ENCODE measurements around the gene KCNAB2.

Gene KCNAB2

DNA sequence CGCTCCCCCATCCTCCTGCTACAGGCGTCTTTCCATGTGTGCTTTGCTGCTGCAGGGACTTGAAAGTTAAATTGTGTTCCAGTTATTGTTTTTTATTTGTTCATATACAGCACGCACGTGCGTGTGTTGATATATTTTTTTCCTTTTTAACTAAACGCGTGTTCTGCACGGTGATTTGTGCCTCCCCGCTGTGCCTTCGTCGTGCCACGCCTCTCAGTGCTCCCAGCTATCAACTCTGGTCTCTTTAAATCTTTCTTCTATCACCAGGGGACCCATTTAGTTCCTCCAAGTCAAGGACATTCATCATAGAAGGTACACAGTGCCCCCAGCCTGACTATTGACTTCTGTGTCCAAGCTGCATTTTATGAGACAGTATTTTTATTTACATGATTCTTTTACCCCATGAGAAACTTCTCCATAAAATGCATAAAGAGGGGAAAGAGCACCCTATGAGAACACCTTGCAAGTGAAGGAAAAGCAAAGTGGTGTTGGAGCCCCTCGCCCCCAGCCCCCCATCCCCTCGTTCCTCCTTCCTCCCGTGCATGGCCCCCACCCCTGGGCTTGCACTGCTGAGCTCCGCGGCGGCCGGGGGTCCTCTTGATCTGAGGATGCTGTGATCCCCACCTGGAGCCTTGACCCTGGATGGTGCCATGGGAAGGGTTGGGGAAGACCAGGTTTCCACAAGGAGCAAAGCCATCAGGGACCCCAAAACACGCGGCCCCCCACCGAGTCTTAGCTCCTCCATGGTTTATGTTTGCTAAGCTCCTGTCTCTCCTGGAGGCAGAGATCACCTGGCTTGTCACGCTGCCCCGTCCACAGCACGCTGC lies 45.5 kb downstream of the KCNAB2 start:
- Histone ChIP-seq H3K27ac (replicated peaks) (no peak overlapping the region), H3K27me3 (ENCODE audit: insufficient read depth, poor library complexity, severe bottlenecking) (no peaks in the 10 kb centered on the region), H3K4me3 (replicated peaks; ENCODE audit: insufficient read depth, low read length) (no peak overlapping the region)
- no peak for DNase-seq (ENCODE audit: low read depth in 1 of 2, low spot score in 1 of 2)
- TF ChIP-seq GABPA (IDR thresholded peaks at IDR 0.05; ENCODE audit: low read depth) (no peak), SPI1 (IDR thresholded peaks at IDR 0.05; ENCODE audit: borderline replicate concordance, low read depth) (no peak), POLR2AphosphoS5 (IDR thresholded peaks at IDR 0.05; ENCODE audit: low read depth) (no peak)
- TF ChIP-seq, protein P1, sequence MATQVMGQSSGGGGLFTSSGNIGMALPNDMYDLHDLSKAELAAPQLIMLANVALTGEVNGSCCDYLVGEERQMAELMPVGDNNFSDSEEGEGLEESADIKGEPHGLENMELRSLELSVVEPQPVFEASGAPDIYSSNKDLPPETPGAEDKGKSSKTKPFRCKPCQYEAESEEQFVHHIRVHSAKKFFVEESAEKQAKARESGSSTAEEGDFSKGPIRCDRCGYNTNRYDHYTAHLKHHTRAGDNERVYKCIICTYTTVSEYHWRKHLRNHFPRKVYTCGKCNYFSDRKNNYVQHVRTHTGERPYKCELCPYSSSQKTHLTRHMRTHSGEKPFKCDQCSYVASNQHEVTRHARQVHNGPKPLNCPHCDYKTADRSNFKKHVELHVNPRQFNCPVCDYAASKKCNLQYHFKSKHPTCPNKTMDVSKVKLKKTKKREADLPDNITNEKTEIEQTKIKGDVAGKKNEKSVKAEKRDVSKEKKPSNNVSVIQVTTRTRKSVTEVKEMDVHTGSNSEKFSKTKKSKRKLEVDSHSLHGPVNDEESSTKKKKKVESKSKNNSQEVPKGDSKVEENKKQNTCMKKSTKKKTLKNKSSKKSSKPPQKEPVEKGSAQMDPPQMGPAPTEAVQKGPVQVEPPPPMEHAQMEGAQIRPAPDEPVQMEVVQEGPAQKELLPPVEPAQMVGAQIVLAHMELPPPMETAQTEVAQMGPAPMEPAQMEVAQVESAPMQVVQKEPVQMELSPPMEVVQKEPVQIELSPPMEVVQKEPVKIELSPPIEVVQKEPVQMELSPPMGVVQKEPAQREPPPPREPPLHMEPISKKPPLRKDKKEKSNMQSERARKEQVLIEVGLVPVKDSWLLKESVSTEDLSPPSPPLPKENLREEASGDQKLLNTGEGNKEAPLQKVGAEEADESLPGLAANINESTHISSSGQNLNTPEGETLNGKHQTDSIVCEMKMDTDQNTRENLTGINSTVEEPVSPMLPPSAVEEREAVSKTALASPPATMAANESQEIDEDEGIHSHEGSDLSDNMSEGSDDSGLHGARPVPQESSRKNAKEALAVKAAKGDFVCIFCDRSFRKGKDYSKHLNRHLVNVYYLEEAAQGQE (IDR thresholded peaks at IDR 0.05; ENCODE audit: insufficient replicate concordance, low read depth): no peak
- TF ChIP-seq, protein P2, sequence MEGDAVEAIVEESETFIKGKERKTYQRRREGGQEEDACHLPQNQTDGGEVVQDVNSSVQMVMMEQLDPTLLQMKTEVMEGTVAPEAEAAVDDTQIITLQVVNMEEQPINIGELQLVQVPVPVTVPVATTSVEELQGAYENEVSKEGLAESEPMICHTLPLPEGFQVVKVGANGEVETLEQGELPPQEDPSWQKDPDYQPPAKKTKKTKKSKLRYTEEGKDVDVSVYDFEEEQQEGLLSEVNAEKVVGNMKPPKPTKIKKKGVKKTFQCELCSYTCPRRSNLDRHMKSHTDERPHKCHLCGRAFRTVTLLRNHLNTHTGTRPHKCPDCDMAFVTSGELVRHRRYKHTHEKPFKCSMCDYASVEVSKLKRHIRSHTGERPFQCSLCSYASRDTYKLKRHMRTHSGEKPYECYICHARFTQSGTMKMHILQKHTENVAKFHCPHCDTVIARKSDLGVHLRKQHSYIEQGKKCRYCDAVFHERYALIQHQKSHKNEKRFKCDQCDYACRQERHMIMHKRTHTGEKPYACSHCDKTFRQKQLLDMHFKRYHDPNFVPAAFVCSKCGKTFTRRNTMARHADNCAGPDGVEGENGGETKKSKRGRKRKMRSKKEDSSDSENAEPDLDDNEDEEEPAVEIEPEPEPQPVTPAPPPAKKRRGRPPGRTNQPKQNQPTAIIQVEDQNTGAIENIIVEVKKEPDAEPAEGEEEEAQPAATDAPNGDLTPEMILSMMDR (IDR thresholded peaks at IDR 0.05; ENCODE audit: insufficient read depth, low read length): no peak

DNA sequence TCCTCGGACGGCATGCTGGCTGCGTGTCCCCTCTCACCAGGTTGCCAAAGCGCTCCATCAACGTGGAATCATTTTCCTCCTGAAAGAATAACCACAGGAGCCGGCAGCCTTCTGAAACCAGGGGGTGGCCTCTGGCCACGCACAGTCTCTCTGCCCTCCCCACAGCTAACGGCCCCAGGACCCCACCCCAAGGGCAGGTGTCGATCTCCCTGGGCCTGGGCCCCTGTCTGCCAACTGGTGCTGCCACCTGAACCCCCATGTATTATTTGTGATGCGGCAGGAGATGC lies 46.1 kb downstream of the KCNAB2 start:
- no peak overlapping the region for H3K4me3 ChIP-seq (replicated peaks; ENCODE audit: insufficient read depth, low read length)
- no peak for DNase-seq (ENCODE audit: low read depth in 1 of 2, low spot score in 1 of 2)
- no peaks in the 10 kb centered on the region for H3K27me3 ChIP-seq (ENCODE audit: insufficient read depth, poor library complexity, severe bottlenecking)
- no peak overlapping the region for H3K27ac ChIP-seq (replicated peaks)
- TF ChIP-seq GABPA (IDR thresholded peaks at IDR 0.05; ENCODE audit: low read depth): no peak
- TF ChIP-seq, protein P2 (IDR thresholded peaks at IDR 0.05; ENCODE audit: insufficient read depth, low read length): no peak
- TF ChIP-seq POLR2AphosphoS5 (IDR thresholded peaks at IDR 0.05; ENCODE audit: low read depth): no peak
- no peak for TF ChIP-seq SPI1 (IDR thresholded peaks at IDR 0.05; ENCODE audit: borderline replicate concordance, low read depth)
- TF ChIP-seq, protein P1 (IDR thresholded peaks at IDR 0.05; ENCODE audit: insufficient replicate concordance, low read depth): no peak

DNA sequence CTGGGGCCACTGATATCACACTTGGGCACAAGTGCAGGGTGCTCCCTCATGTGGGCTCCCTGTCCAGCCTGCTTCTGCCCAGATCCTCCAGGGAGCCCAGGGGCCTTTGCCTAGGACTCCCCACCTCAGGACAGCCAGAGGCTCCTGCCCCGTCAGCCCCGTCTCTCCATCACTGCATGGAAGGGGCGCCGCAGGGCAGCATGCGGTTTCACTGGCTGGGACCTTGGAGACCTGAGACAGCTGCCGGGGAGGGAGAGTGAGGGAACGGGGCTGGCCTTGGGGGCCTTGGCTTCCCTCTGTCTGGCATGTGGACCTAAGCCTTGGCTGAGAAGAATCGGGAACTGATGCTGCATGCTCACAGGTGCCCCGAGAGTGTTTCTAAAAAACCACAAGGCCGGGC lies 46.5 kb downstream of the KCNAB2 start:
- TF ChIP-seq POLR2AphosphoS5 (IDR thresholded peaks at IDR 0.05; ENCODE audit: low read depth): peak; percentile 51; the same call in 1 of the 2 replicates
- no peak for TF ChIP-seq GABPA (IDR thresholded peaks at IDR 0.05; ENCODE audit: low read depth)
- no peak for DNase-seq (ENCODE audit: low read depth in 1 of 2, low spot score in 1 of 2)
- H3K4me3 ChIP-seq (replicated peaks; ENCODE audit: insufficient read depth, low read length): no peak overlapping the region
- no peak overlapping the region for H3K27ac ChIP-seq (replicated peaks)
- H3K27me3 ChIP-seq (ENCODE audit: insufficient read depth, poor library complexity, severe bottlenecking): no peaks in the 10 kb centered on the region

DNA sequence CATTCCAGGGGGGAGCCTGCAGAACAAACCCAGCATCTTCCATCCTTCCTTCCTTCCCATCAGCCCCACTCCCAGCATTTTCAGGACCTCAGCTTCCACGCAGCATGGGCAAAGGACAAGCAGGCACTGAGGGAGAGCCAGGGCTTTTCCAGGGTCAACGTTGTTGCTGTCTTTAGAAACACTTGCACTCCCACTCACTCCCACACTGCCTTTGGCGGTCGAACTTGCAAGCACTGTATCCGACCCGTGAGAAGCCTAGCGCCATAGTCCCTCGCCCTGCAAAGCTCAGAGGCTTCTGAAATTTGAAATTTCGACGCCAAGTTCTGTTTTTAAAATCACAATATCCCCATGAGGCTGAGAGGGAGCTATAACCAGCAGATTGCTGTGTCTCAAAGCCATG lies 47.4 kb downstream of the KCNAB2 start:
- Histone ChIP-seq H3K27ac (replicated peaks) (no peak overlapping the region), H3K27me3 (ENCODE audit: insufficient read depth, poor library complexity, severe bottlenecking) (no peaks in the 10 kb centered on the region), H3K4me3 (replicated peaks; ENCODE audit: insufficient read depth, low read length) (no peak overlapping the region)
- DNase-seq (ENCODE audit: low read depth in 1 of 2, low spot score in 1 of 2): no peak
- TF ChIP-seq, protein P1 (IDR thresholded peaks at IDR 0.05; ENCODE audit: insufficient replicate concordance, low read depth): no peak
- TF ChIP-seq, protein P2 (IDR thresholded peaks at IDR 0.05; ENCODE audit: insufficient read depth, low read length): no peak
- TF ChIP-seq GABPA (IDR thresholded peaks at IDR 0.05; ENCODE audit: low read depth) (no peak), SPI1 (IDR thresholded peaks at IDR 0.05; ENCODE audit: borderline replicate concordance, low read depth) (no peak), POLR2AphosphoS5 (IDR thresholded peaks at IDR 0.05; ENCODE audit: low read depth) (no peak)

Data from HL-60 (cell line).